HG03457 (cell line): ENCODE data around the gene ARL5B.

Source experiments
- ATAC-seq: cut with Tn5 transposase; IDR thresholded peaks from one replicate; pipeline ENCODE4 v1.9.1; 2021; ENCODE audit warnings: moderate number of reproducible peaks; ENCODE audit not compliant: unreplicated experiment

Gene ARL5B

GRCh38 chr10:18699849-18700840 lies 40.9 kb downstream of the ARL5B start:
- ATAC-seq, result no peak

DNA sequence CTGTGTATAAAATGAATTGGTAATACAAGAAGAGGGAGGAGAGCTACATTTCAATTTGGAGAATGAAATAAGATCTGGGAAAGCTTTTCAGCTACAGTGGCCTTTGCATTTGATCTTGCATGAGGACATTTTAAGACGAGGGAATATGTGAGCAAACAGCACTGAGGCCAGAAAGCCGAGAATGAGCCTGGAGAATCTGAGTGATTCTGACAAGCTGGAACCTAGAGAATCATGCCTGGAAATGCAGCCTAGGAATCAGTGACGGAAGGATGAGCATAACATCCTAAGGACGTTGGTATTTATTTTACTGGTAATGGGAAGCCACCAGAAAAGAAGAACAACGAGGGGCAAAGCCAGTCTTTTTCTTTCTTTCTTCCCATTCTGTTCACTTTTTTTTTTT lies 44.3 kb downstream of the ARL5B start:
- no peak for ATAC-seq

GRCh38 chr10:18710201-18710653 lies 51.0 kb downstream of the ARL5B start:
- ATAC-seq, result no peak

DNA sequence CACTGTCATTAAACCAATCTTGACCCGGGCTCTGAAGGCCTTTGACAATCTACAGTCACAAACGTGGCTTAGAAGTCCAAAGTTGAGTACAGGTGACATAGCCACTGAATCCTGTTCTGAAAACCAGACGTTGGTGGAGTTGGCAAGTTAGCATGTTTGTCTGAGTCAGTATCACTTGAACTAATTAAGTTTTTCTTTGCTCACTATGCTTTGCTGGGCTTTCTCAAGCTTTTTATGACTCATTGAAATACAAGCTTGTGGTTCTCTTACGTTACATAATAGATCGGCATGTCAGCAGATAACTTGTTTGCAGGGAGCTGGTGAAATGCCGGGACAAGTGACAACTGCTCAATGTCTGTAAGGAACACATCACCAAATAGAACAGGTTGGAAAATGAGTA lies 53.8 kb downstream of the ARL5B start:
- ATAC-seq, result no peak

DNA sequence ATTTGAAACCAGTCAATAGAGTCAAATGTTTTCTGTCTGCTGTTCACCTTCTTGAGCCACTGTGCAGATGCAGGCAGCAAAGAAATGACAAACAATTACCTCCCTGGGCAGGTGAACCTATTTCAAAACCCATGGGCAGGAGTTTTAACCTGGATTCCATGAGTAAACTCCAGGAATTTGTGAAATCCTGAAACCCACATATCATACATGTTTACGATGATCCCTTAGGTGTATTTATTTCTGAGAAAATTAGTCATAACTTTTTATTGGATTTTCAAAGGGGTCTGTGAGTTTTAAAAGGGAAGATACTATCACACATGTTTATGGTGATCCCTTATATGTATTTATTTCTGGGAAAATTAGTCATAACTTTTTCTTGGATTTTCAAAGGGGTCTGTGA lies 59.8 kb downstream of the ARL5B start:
- no peak for ATAC-seq

DNA sequence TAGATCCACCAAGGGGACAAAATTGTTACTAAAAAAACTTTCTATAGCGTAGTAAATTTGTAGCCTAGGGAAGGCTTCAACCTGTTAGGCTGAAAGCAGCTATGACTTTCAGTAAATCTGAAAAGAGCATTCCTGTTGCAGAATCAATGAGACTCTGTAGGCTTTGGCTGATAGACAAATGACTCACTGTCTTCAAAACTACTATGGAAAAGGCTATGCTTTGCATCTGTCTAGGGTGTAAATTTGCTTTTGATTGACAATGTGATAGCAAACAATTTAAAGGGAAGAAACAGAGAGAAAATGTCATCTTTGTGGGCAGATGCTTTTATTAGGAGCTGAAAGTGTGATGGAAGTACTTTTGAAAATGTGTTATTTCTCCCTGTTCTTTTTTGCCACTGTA lies 60.6 kb downstream of the ARL5B start:
- ATAC-seq, result no peak

- no peak for ATAC-seq
Observed at GRCh38 chr10:18721067-18721466, 61.8 kb downstream of the ARL5B start.

DNA sequence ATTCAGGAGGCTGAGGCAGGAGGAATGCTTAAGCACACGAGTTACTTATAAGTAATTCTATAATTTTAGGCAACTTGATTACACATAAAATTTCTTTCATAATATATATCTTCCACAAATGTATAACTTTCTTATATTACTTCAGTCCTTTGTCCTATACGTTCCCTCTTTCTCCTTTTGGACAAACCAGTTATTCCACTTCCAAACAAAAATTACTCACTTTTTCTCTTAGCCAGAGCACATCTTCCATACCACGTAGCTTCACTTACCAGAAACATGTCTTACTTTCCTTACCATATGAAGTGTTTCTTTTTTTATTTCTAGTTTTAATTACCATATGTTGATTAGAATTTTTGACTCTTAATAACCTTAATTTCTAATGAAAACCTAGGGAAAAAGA lies 64.6 kb downstream of the ARL5B start:
- ATAC-seq, result no peak
